HepG2 (cell line): ENCODE results near the gene CES3. TPM values are rescaled to one million over a fixed set of nuclear protein-coding genes. Genes with fewer than 3 reads are reported as not detected.

ENCODE experiments used
- ATAC-seq: fragments of 200-7000 bp; cut with Tn5 transposase; 3 replicates; pipeline ENCODE4 v1.9.1; 2020; ENCODE audit warnings: mild to moderate bottlenecking, moderate library complexity
- BruUV-seq: library from RNA; stranded (reverse); fragments of 400-500 nt; replicated peaks from 2 replicates; lab custom pipeline; 2021; lab: Mats Ljungman, UMichigan
- CTCF ChIA-PET: fragments of 300-600 bp; formaldehyde crosslinking; extraction: SDS; loops from one replicate; lab custom pipeline; 2021; ENCODE audit warnings: low total read pairs, inconsistent platforms, low intra/inter-chr PET ratio; lab: Yijun Ruan, JAX
- POLR2A ChIA-PET: fragments of 350-600 bp; sonication (Branson Sonifier 250); formaldehyde crosslinking; loops from one replicate; lab custom pipeline; 2020; ENCODE audit warnings: antibody characterized with exemption, inconsistent platforms; lab: Yijun Ruan, JAX
- DNase-seq: peaks from one replicate; pipeline ENCODE4 v3.0.0-alpha.2; 2015; ENCODE audit warnings: low spot score
- FAIRE-seq: peaks from 3 replicates; lab custom pipeline; 2011; peaks lifted over from hg19 to GRCh38; lab: Jason Lieb, UNC
- H2AFZ ChIP-seq: one replicate; pipeline ENCODE4 v1.6.1; 2011; ENCODE audit warnings: low read length, inconsistent platforms
- H3K27ac ChIP-seq: fragments of 300-600 bp; 3 replicates; pipeline ENCODE4 v1.8.0; 2011; ENCODE audit warnings: mixed run types, mild to moderate bottlenecking, mixed read lengths, low read length, inconsistent platforms; ENCODE audit not compliant: insufficient read depth; ENCODE audit errors: extremely low read length
- H3K27me3 ChIP-seq, 2 experiments: fragments of 200-600 bp in 1 of 2; 2 replicates in 1 of 2; 3 replicates in 1 of 2; pipeline versions ENCODE4 v1.6.0 to v1.8.0; 2011; ENCODE audit warnings: low read length in 2 of 2, mild to moderate bottlenecking in 2 of 2, moderate library complexity in 2 of 2, inconsistent platforms in 1 of 2; ENCODE audit not compliant: insufficient read depth in 2 of 2, control insufficient read depth in 1 of 2
- H3K36me3 ChIP-seq, 2 experiments: fragments of 200-600 bp in 1 of 2; replicated peaks in 1 of 2; 2 replicates in 1 of 2; 3 replicates in 1 of 2; pipeline versions ENCODE4 v1.5.1 to v1.8.0; 2011; ENCODE audit warnings: low read length in 2 of 2, inconsistent platforms in 1 of 2; ENCODE audit not compliant: insufficient read depth in 2 of 2, control insufficient read depth in 1 of 2
- H3K4me1 ChIP-seq: 2 replicates; pipeline ENCODE4 v1.5.1; 2012; ENCODE audit warnings: low read length, inconsistent platforms; ENCODE audit not compliant: insufficient read depth
- H3K4me2 ChIP-seq: 2 replicates; pipeline ENCODE4 v1.6.0; 2011; ENCODE audit warnings: low read depth, low read length, inconsistent platforms
- H3K4me3 ChIP-seq, 3 experiments: fragments of 200-600 bp in 1 of 3; sonication (generic), shearing (Covaris generic) in 1 of 3; replicated peaks in 1 of 3; 2 replicates each; pipeline ENCODE4 v1.5.1; 2011 to 2016; ENCODE audit warnings: low read length in 3 of 3, inconsistent platforms in 2 of 3, low read depth in 2 of 3, mild to moderate bottlenecking in 2 of 3, control low read depth in 1 of 3, mixed read lengths in 1 of 3; ENCODE audit not compliant: insufficient read depth in 1 of 3
- H3K79me2 ChIP-seq: one replicate; pipeline ENCODE4 v1.6.1; 2011; ENCODE audit warnings: low read length, inconsistent platforms; ENCODE audit not compliant: insufficient read depth
- H3K9ac ChIP-seq: 2 replicates; pipeline ENCODE4 v1.6.0; 2011; ENCODE audit warnings: mild to moderate bottlenecking, low read depth, low read length, inconsistent platforms; ENCODE audit not compliant: insufficient read depth
- H3K9me3 ChIP-seq: 2 replicates; pipeline ENCODE4 v1.5.1; 2012; ENCODE audit warnings: mild to moderate bottlenecking, low read length
- H4K20me1 ChIP-seq: 2 replicates; pipeline ENCODE4 v1.6.0; 2011; ENCODE audit warnings: inconsistent platforms, mild to moderate bottlenecking, low read length, moderate library complexity; ENCODE audit not compliant: insufficient read depth
- ARNT ChIP-seq: fragments of 450-650 bp; IDR thresholded peaks from 2 replicates; pipeline ENCODE4 v1.6.1; 2017
- FOXA3 ChIP-seq: IDR thresholded peaks from 2 replicates; pipeline ENCODE4 v1.6.1; 2016; ENCODE audit warnings: missing genetic modification reagents, missing compliant biosample characterization
- FOXP1 ChIP-seq, 2 experiments: fragments of 450-650 bp in 1 of 2; IDR thresholded peaks; 2 replicates each; pipeline ENCODE4 v1.6.1; 2017 to 2018; ENCODE audit warnings: antibody characterized with exemption in 1 of 2
- GFI1 ChIP-seq: sonication (generic); formaldehyde crosslinking; IDR thresholded peaks from 2 replicates; pipeline ENCODE4 v1.5.0; 2020; ENCODE audit warnings: missing genetic modification reagents, mild to moderate bottlenecking, borderline replicate concordance
- HCFC1 ChIP-seq: fragments of 150-350 bp; IDR thresholded peaks from 2 replicates; pipeline ENCODE4 v1.6.1; 2014; ENCODE audit warnings: low read depth, low read length
- HNRNPK ChIP-seq: fragments of 200-400 bp; formaldehyde crosslinking; IDR thresholded peaks from 2 replicates; pipeline ENCODE4 v1.6.1; 2018; ENCODE audit warnings: low read length, low read depth, moderate library complexity, mild to moderate bottlenecking; ENCODE audit not compliant: poor library complexity, severe bottlenecking
- KDM3A ChIP-seq: IDR thresholded peaks from 2 replicates; pipeline ENCODE4 v1.6.1; 2018; ENCODE audit warnings: low read depth, missing compliant biosample characterization
- MED13 ChIP-seq: sonication (generic); formaldehyde crosslinking; IDR thresholded peaks from 2 replicates; pipeline ENCODE4 v1.5.0; 2020; ENCODE audit warnings: missing genetic modification reagents
- MIER2 ChIP-seq: IDR thresholded peaks from 2 replicates; pipeline ENCODE4 v1.6.1; 2016; ENCODE audit warnings: missing biosample characterization, missing genetic modification reagents
- MYC ChIP-seq: sonication (generic); formaldehyde crosslinking; IDR thresholded peaks from 2 replicates; pipeline ENCODE4 v1.9.0; 2021; ENCODE audit warnings: missing genetic modification reagents, borderline replicate concordance
- NBN ChIP-seq: fragments of 450-650 bp; conservative IDR thresholded peaks from 2 replicates; pipeline ENCODE4 v1.6.1; 2017
- NCOA1 ChIP-seq: sonication (generic); formaldehyde crosslinking; IDR thresholded peaks from 2 replicates; pipeline ENCODE4 v1.9.0; 2021; ENCODE audit warnings: missing genetic modification reagents
- PCBP2 ChIP-seq: fragments of 200-400 bp; formaldehyde crosslinking; optimal IDR thresholded peaks from 2 replicates; pipeline ENCODE3; 2018; ENCODE audit warnings: low read length, low read depth; ENCODE audit not compliant: poor library complexity, severe bottlenecking
- RAD21 ChIP-seq: fragments of 450-650 bp; formaldehyde crosslinking; IDR thresholded peaks from 2 replicates; pipeline ENCODE4 v1.5.0; 2020; ENCODE audit warnings: mild to moderate bottlenecking
- RXRB ChIP-seq: IDR thresholded peaks from 2 replicates; pipeline ENCODE4 v1.6.1; 2016; ENCODE audit warnings: borderline replicate concordance, missing genetic modification reagents, missing compliant biosample characterization
- SIX4 ChIP-seq: sonication (generic); formaldehyde crosslinking; IDR thresholded peaks from 2 replicates; pipeline ENCODE4 v1.4.0; 2020; ENCODE audit warnings: missing genetic modification reagents
- SRY ChIP-seq: sonication (generic); formaldehyde crosslinking; IDR thresholded peaks from 2 replicates; pipeline ENCODE4 v1.8.0; 2022; ENCODE audit warnings: mild to moderate bottlenecking, missing genetic modification reagents
- ZBTB38 ChIP-seq: sonication (generic); formaldehyde crosslinking; IDR thresholded peaks from 2 replicates; pipeline ENCODE4 v1.5.1; 2020; ENCODE audit warnings: mild to moderate bottlenecking, missing genetic modification reagents
- ZC3H4 ChIP-seq: sonication (generic); formaldehyde crosslinking; IDR thresholded peaks from 2 replicates; pipeline ENCODE4 v1.4.0; 2020; ENCODE audit warnings: missing genetic modification reagents, borderline replicate concordance
- ZFAT ChIP-seq: sonication (generic); formaldehyde crosslinking; conservative IDR thresholded peaks from 2 replicates; pipeline ENCODE4 v1.8.1; 2023; ENCODE audit warnings: missing genetic modification reagents, inconsistent platforms
- ZMYM4 ChIP-seq: sonication (generic); formaldehyde crosslinking; IDR thresholded peaks from 2 replicates; pipeline ENCODE4 v1.8.1; 2023; ENCODE audit warnings: mild to moderate bottlenecking, missing genetic modification reagents
- ZNF160 ChIP-seq: sonication (generic); formaldehyde crosslinking; IDR thresholded peaks from 2 replicates; pipeline ENCODE4 v1.8.0; 2022; ENCODE audit warnings: mild to moderate bottlenecking, inconsistent platforms, missing genetic modification reagents
- ZNF225 ChIP-seq: sonication (generic); formaldehyde crosslinking; IDR thresholded peaks from 2 replicates; pipeline ENCODE4 v1.4.0; 2020; ENCODE audit warnings: mild to moderate bottlenecking, missing genetic modification reagents
- ZNF264 ChIP-seq: sonication (generic); formaldehyde crosslinking; IDR thresholded peaks from 2 replicates; pipeline ENCODE4 v1.4.0; 2020; ENCODE audit warnings: missing genetic modification reagents
- ZNF292 ChIP-seq: sonication (generic); formaldehyde crosslinking; IDR thresholded peaks from 2 replicates; pipeline ENCODE4 v1.8.1; 2022; ENCODE audit warnings: mild to moderate bottlenecking, low read depth, missing genetic modification reagents, borderline replicate concordance
- ZNF749 ChIP-seq: sonication (generic); formaldehyde crosslinking; IDR thresholded peaks from 2 replicates; pipeline ENCODE4 v1.8.0; 2022; ENCODE audit warnings: mild to moderate bottlenecking, missing genetic modification reagents, moderate library complexity, borderline replicate concordance
- ZNF782 ChIP-seq: sonication (generic); formaldehyde crosslinking; IDR thresholded peaks from 2 replicates; pipeline ENCODE4 v1.4.0; 2020; ENCODE audit warnings: missing genetic modification reagents, mild to moderate bottlenecking, borderline replicate concordance
- ZNF883 ChIP-seq: sonication (generic); formaldehyde crosslinking; IDR thresholded peaks from 2 replicates; pipeline ENCODE4 v1.5.1; 2020; ENCODE audit warnings: mild to moderate bottlenecking, missing genetic modification reagents; ENCODE audit errors: not compliant biosample characterization
- WGBS: methylation state at CpG from one replicate; pipeline ENCODE4 v1.1.6; 2017; ENCODE audit warnings: low lambda C conversion rate; 5-methylcytosine and 5-hydroxymethylcytosine counted together
- in situ Hi-C: cut with HindIII; loops from 2 replicates; pipeline ENCODE4 v1.10.0; 2017; ENCODE audit warnings: low pct_unique_long_range_greater_than_20kb; ENCODE audit not compliant: extremely low pct_ligation_motif_present
- intact Hi-C: fragments of 100-400 bp; cut with micrococcal nuclease; formaldehyde crosslinking; loops from one replicate; pipeline ENCODE4 v1.10.0; 2022; ENCODE audit not compliant: unreplicated experiment
- polyA plus RNA-seq, 8 experiments: library from polyadenylated mRNA; depleted of rRNA in 3 of 8; stranded (reverse) in 7 of 8; unstranded in 1 of 8; fragments of >200 nt; fragmentation: Illumina TruSeq in 4 of 8; extraction: Trizol in 4 of 8; gene quantifications; 2 replicates each; pipeline versions ENCODE4 v1.2.1 to v1.2.3, GENCODE V29; 2011 to 2016; ENCODE audit warnings: low read depth in 4 of 8, missing spikeins in 1 of 8, mixed read lengths in 1 of 8; ENCODE audit not compliant: insufficient read depth in 1 of 8
- total RNA-seq, 5 experiments: library from RNA; depleted of rRNA; stranded (reverse); fragments of >200 nt; fragmentation: Illumina TruSeq; extraction: Trizol; gene quantifications; 2 replicates each; pipeline ENCODE4 v1.2.3, GENCODE V29; 2016; ENCODE audit warnings: low read depth in 1 of 5

Gene CES3
- total and polyA plus RNA-seq, 2 of the 13 experiments (the other 11 are each of a cell fraction or from before 2014, with no cell fraction given) = 6.6 to 17.4 TPM

- intact Hi-C loops = loop anchor here (1.0 kb wide), 1 partner anchor 177 kb away; no protein-coding TSS in a partner anchor
- Histone ChIP-seq H3K9ac (peak within 1 kb of the TSS; percentile 90), H3K27me3 (no peaks in the 10 kb centered on the region; a peak in 1 of 5 replicates), H3K4me2 (peak within 1 kb of the TSS; percentile 89), H3K4me3 (peak within 1 kb of the TSS; percentile 81 to 89 (median 88)), H2AFZ (no peak within 1 kb of the TSS), H3K36me3 (peaks cover 6 to 18% of the 10 kb centered on the region in 2 experiments; a peak in 4 of 5 replicates), H3K79me2 (peaks cover 33% of the 10 kb centered on the region), H3K4me1 (peaks cover 65% of the 10 kb centered on the region), H3K9me3 (no peaks in the 10 kb centered on the region), H3K27ac (peak within 1 kb of the TSS; percentile 81), H4K20me1 (no peaks in the 10 kb centered on the region; the same call in 1 of the 2 replicates)
- FAIRE-seq (peak; percentile 76), DNase-seq (peak; percentile 77), ATAC-seq (peak; percentile 69)
- CTCF ChIA-PET = no interaction called here
- in situ Hi-C loops = no loop called here
- 0% methylated on average over 24 of the region's 76 CpGs for WGBS
- POLR2A ChIA-PET = interaction anchor here (0.7 to 2.4 kb wide), 11 partner anchors 8 to 133 kb away, joined by 3 to 20 read pairs (median 3); partner anchors contain the start of genes CDH16 and PDP2
- no TSS peak for BruUV-seq
- TF ChIP-seq FOXP1 (IDR thresholded peaks at IDR 0.05) = no peak
- TF ChIP-seq FOXP1 (CRISPR knock-in tag; IDR thresholded peaks at IDR 0.05) = no peak; the same call in 1 of the 2 replicates
- TF ChIP-seq ZBTB38 (CRISPR knock-in tag) = peak; percentile 77
- TF ChIP-seq KDM3A (CRISPR knock-in tag) = peak; percentile 96
- TF ChIP-seq SIX4 (CRISPR knock-in tag) = no peak
- peak; percentile 66 for TF ChIP-seq FOXA3
- TF ChIP-seq PCBP2 = no peak
- peak; percentile 55; the same call in 1 of the 2 replicates for TF ChIP-seq ZNF292 (CRISPR knock-in tag)
- TF ChIP-seq ARNT = no peak
- peak; percentile 95 for TF ChIP-seq ZNF782 (CRISPR knock-in tag)
- TF ChIP-seq ZFAT (CRISPR knock-in tag) = no peak; the same call in 1 of the 2 replicates
- TF ChIP-seq ZNF749 = peak; percentile 92; the same call in 1 of the 2 replicates
- TF ChIP-seq ZNF160 (CRISPR knock-in tag) = peak; percentile 93
- TF ChIP-seq ZMYM4 (CRISPR knock-in tag) = peak; percentile 90; the same call in 1 of the 2 replicates
- peak; percentile 96 for TF ChIP-seq MYC
- TF ChIP-seq ZC3H4 (CRISPR knock-in tag) = no peak
- peak; percentile 75; the same call in 1 of the 2 replicates for TF ChIP-seq MED13 (CRISPR knock-in tag)
- peak; percentile 20 for TF ChIP-seq HNRNPK
- 0 out of 2 replicates have a peak, but pooled peaks have one; percentile 86 for TF ChIP-seq NCOA1 (CRISPR knock-in tag)
- peak; percentile 79 for TF ChIP-seq GFI1 (CRISPR knock-in tag)
- peak; percentile 99 for TF ChIP-seq ZNF225
- peak; percentile 95 for TF ChIP-seq ZNF264 (CRISPR knock-in tag)
- peak; percentile 68 for TF ChIP-seq HCFC1
- TF ChIP-seq NBN = no peak
- peak; percentile 91; the same call in 1 of the 2 replicates for TF ChIP-seq SRY (CRISPR knock-in tag)
- peak; percentile 76 for TF ChIP-seq RXRB (CRISPR knock-in tag)
- TF ChIP-seq MIER2 (CRISPR knock-in tag) = 0 out of 2 replicates have a peak, but pooled peaks have one; percentile 64
- TF ChIP-seq RAD21 (CRISPR knock-in tag) = 0 out of 2 replicates have a peak, but pooled peaks have one; percentile 31
- TF ChIP-seq ZNF883 (CRISPR knock-in tag) = peak; percentile 86
Observed at GRCh38 chr16:66934138-66934838, 26.8 kb upstream of the CES3 start, which contains the start of gene CIAO2B. TSS of gene CIAO2B (minus strand) at chr16:66934402. CDS start at chr16:66934364, 38 bp downstream.
